Neural progenitor cell (in vitro differentiated cells): ENCODE measurements around the gene TAC4. TPM values are rescaled to one million over a fixed set of nuclear protein-coding genes. Genes with fewer than 3 reads are reported as not detected.

Source experiments
- DNase-seq: peaks from one replicate; pipeline ENCODE4 v3.0.0-alpha.2; 2016; ENCODE audit warnings: low spot score
- H2AFZ ChIP-seq: fragments of 200-600 bp; sonication (generic); replicated peaks from 2 replicates; pipeline ENCODE4 v1.6.1; 2016; ENCODE audit warnings: antibody characterized with exemption
- H3F3A ChIP-seq: fragments of 200-600 bp; sonication (generic); 2 replicates; pipeline ENCODE4 v1.6.1; 2016; ENCODE audit warnings: antibody characterized with exemption, low read depth
- H3K27ac ChIP-seq: fragments of 200-600 bp; sonication (generic); 2 replicates; pipeline ENCODE4 v1.5.1; 2016; ENCODE audit warnings: mild to moderate bottlenecking
- H3K27me3 ChIP-seq: fragments of 200-600 bp; sonication (generic); 2 replicates; pipeline ENCODE4 v1.6.1; 2016; ENCODE audit warnings: mild to moderate bottlenecking, moderate library complexity
- H3K36me3 ChIP-seq: fragments of 200-600 bp; sonication (generic); 2 replicates; pipeline ENCODE4 v1.5.1; 2016
- H3K4me1 ChIP-seq: fragments of 200-600 bp; sonication (generic); 2 replicates; pipeline ENCODE4 v1.6.1; 2016; ENCODE audit warnings: mixed run types
- H3K4me2 ChIP-seq: fragments of 200-600 bp; sonication (generic); 2 replicates; pipeline ENCODE4 v1.6.1; 2016
- H3K4me3 ChIP-seq: fragments of 200-600 bp; sonication (generic); 2 replicates; pipeline ENCODE4 v1.5.1; 2016
- H3K79me2 ChIP-seq: fragments of 200-600 bp; sonication (generic); 2 replicates; pipeline ENCODE4 v1.6.1; 2016; ENCODE audit warnings: low read depth
- H3K9ac ChIP-seq: fragments of 200-600 bp; sonication (generic); 2 replicates; pipeline ENCODE4 v1.6.1; 2016
- H3K9me3 ChIP-seq: fragments of 200-600 bp; sonication (generic); 2 replicates; pipeline ENCODE4 v1.5.1; 2016; ENCODE audit warnings: low read depth
- H4K20me1 ChIP-seq: fragments of 200-600 bp; sonication (generic); 2 replicates; pipeline ENCODE4 v1.6.1; 2016; ENCODE audit warnings: low read depth
- H3K27ac Mint-ChIP-seq: 3 replicates; pipeline ENCODE4 v1.8.0; 2021; ENCODE audit warnings: mixed read lengths
- H3K27me3 Mint-ChIP-seq: 2 replicates; pipeline ENCODE4 v1.8.0; 2022; ENCODE audit warnings: low read depth, mild to moderate bottlenecking, inconsistent platforms, moderate library complexity, mixed read lengths; ENCODE audit not compliant: insufficient read depth
- H3K36me3 Mint-ChIP-seq: 3 replicates; pipeline ENCODE4 v1.8.0; 2021; ENCODE audit warnings: mixed read lengths
- H3K4me1 Mint-ChIP-seq: 3 replicates; pipeline ENCODE4 v1.8.0; 2021; ENCODE audit warnings: mixed read lengths
- H3K4me3 Mint-ChIP-seq: 3 replicates; pipeline ENCODE4 v1.8.0; 2021; ENCODE audit warnings: mild to moderate bottlenecking, moderate library complexity, mixed read lengths
- H3K9me3 Mint-ChIP-seq: 3 replicates; pipeline ENCODE4 v1.8.0; 2020; ENCODE audit warnings: mixed read lengths
- EZH2 ChIP-seq: fragments of 200-600 bp; sonication (generic); IDR thresholded peaks from 2 replicates; pipeline ENCODE4 v1.6.1; 2017; ENCODE audit warnings: antibody characterized with exemption, mild to moderate bottlenecking, moderate library complexity
- EZH2phosphoT487 ChIP-seq: fragments of 200-600 bp; sonication (generic); IDR thresholded peaks from 2 replicates; pipeline ENCODE4 v1.6.1; 2017; ENCODE audit warnings: antibody characterized with exemption
- total RNA-seq: library from RNA; depleted of rRNA; stranded (reverse); fragments of >200 nt; gene quantifications from 2 replicates; pipeline ENCODE4 v1.2.3, GENCODE V29; 2015; ENCODE audit warnings: low replicate concordance
- TF ChIP-seq, protein P1 (sequence below): fragments of 200-600 bp; sonication (generic); IDR thresholded peaks from 2 replicates; pipeline ENCODE4 v1.5.1; 2017; ENCODE audit warnings: antibody characterized with exemption, mild to moderate bottlenecking

TAC4 gene
- total RNA-seq, 1 donor from 2014 or later: not detected

DNA sequence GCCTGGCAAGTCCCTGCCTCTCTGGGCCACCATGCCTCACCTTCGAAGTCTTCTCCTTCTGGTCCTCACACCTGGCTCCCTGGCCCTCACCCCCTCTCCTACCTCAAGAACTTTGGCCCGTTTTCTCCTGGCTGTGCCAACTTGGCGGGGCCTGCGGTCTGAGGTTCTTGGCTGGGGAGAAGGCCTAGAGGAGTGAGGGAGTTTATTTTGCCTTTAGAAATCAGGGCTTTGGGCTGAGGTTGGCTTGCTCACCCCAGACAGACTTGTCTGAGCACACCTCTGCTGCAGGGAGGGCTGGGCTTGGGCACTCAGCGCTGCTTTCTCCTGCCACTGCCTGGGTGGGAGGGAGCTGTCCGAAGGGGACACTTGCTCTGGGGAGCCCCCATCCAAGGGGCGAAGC is 23.3 kb upstream of the TAC4 start:
- Mint-ChIP-seq H3K4me3 (no peak overlapping the region), H3K4me1 (peaks cover 23% of the 10 kb centered on the region), H3K27me3 (no peaks in the 10 kb centered on the region), H3K9me3 (no peaks in the 10 kb centered on the region), H3K27ac (no peak overlapping the region), H3K36me3 (no peaks in the 10 kb centered on the region)
- Histone ChIP-seq H3K4me3 (no peak overlapping the region), H3K4me1 (peaks cover 28% of the 10 kb centered on the region), H3K36me3 (no peaks in the 10 kb centered on the region), H2AFZ (no peak overlapping the region), H3F3A (peaks cover 18% of the 10 kb centered on the region), H3K27me3 (no peaks in the 10 kb centered on the region), H3K4me2 (no peak overlapping the region), H3K79me2 (no peaks in the 10 kb centered on the region), H4K20me1 (no peaks in the 10 kb centered on the region), H3K9me3 (no peaks in the 10 kb centered on the region), H3K27ac (no peak overlapping the region), H3K9ac (no peak overlapping the region)
- TF ChIP-seq EZH2phosphoT487 (no peak), EZH2 (no peak)
- TF ChIP-seq, protein P1, sequence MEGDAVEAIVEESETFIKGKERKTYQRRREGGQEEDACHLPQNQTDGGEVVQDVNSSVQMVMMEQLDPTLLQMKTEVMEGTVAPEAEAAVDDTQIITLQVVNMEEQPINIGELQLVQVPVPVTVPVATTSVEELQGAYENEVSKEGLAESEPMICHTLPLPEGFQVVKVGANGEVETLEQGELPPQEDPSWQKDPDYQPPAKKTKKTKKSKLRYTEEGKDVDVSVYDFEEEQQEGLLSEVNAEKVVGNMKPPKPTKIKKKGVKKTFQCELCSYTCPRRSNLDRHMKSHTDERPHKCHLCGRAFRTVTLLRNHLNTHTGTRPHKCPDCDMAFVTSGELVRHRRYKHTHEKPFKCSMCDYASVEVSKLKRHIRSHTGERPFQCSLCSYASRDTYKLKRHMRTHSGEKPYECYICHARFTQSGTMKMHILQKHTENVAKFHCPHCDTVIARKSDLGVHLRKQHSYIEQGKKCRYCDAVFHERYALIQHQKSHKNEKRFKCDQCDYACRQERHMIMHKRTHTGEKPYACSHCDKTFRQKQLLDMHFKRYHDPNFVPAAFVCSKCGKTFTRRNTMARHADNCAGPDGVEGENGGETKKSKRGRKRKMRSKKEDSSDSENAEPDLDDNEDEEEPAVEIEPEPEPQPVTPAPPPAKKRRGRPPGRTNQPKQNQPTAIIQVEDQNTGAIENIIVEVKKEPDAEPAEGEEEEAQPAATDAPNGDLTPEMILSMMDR: no peak
- no peak for DNase-seq

DNA sequence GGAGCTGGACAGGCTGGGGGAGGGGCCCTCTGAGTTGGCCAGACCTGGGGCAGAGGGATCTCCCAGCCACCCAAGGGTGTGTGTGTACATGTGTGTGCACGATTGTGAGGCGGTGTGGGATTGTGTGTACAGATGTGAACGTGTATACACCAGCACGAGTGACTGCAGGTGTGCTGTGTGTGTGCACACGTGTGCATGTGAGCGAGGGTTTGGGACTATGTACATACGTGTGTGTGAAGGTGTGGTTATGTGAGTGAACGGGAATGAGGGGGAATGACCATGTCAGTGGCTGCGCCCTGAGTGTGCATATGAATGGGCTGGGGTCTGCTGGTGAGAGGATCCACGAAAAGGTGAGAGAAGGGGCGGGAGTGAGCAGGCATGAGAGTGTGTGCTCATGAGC is 22.4 kb upstream of the TAC4 start:
- DNase-seq: no peak
- Mint-ChIP-seq H3K36me3 (no peaks in the 10 kb centered on the region), H3K27ac (peak overlapping the region; percentile 6), H3K4me3 (no peak overlapping the region), H3K9me3 (no peaks in the 10 kb centered on the region), H3K27me3 (no peaks in the 10 kb centered on the region), H3K4me1 (peaks cover 25% of the 10 kb centered on the region)
- H3K36me3 ChIP-seq: no peaks in the 10 kb centered on the region
- H3F3A ChIP-seq: peaks cover 17% of the 10 kb centered on the region
- H4K20me1 ChIP-seq: no peaks in the 10 kb centered on the region
- no peak overlapping the region for H2AFZ ChIP-seq
- H3K4me3 ChIP-seq: no peak overlapping the region
- H3K79me2 ChIP-seq: no peaks in the 10 kb centered on the region
- TF ChIP-seq, protein P1: no peak
- no peak for TF ChIP-seq EZH2
- H3K9ac ChIP-seq: no peak overlapping the region
- H3K27ac ChIP-seq: no peak overlapping the region
- no peaks in the 10 kb centered on the region for H3K9me3 ChIP-seq
- H3K27me3 ChIP-seq: no peaks in the 10 kb centered on the region
- peaks cover 26% of the 10 kb centered on the region for H3K4me1 ChIP-seq
- no peak overlapping the region for H3K4me2 ChIP-seq

DNA sequence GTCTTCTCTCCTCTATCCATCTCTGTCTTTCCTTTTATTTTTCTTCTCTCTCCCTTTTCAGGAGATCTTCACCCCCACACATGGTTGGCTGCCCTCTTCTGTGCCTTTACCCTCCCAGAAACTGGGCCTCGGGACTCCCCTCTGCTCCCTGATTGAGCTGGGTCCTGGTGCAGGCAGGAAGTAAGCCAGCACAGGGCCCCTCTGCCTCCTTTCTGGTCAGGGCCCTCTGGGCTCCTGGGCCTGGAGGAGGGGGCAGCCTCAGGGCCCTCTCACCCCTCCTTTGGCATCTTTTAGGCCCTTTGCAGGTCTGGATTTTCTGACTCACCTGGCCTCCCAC is 21.1 kb upstream of the TAC4 start:
- Histone ChIP-seq H3K79me2 (no peaks in the 10 kb centered on the region), H3K9ac (no peak overlapping the region), H3K4me3 (no peak overlapping the region), H3K27me3 (no peaks in the 10 kb centered on the region), H2AFZ (no peak overlapping the region), H3K4me1 (peaks cover 32% of the 10 kb centered on the region), H3K4me2 (no peak overlapping the region), H3K36me3 (no peaks in the 10 kb centered on the region), H3F3A (peaks cover 18% of the 10 kb centered on the region), H3K27ac (no peak overlapping the region), H3K9me3 (no peaks in the 10 kb centered on the region), H4K20me1 (no peaks in the 10 kb centered on the region)
- TF ChIP-seq EZH2 (no peak), EZH2phosphoT487 (no peak)
- TF ChIP-seq, protein P1: no peak
- no peaks in the 10 kb centered on the region for H3K9me3 Mint-ChIP-seq
- peaks cover 5% of the 10 kb centered on the region for H3K27me3 Mint-ChIP-seq
- no peak for DNase-seq
- H3K4me1 Mint-ChIP-seq: peaks cover 33% of the 10 kb centered on the region
- H3K27ac Mint-ChIP-seq: no peak overlapping the region
- no peaks in the 10 kb centered on the region for H3K36me3 Mint-ChIP-seq
- H3K4me3 Mint-ChIP-seq: no peak overlapping the region
